GM23338 (cell line): ENCODE results near the gene PRUNE2. TPM values are rescaled to one million over a fixed set of nuclear protein-coding genes. Genes with fewer than 3 reads are reported as not detected.

Source experiments
- ATAC-seq: fragments of 200-7000 bp; cut with Tn5 transposase; 3 replicates; pipeline ENCODE4 v1.9.1; 2020
- DNase-seq: peaks from one replicate; pipeline ENCODE4 v3.0.0-alpha.2; 2015; ENCODE audit warnings: low spot score
- H2AFZ ChIP-seq: fragments of 200-600 bp; sonication (generic); 2 replicates; pipeline ENCODE4 v1.8.0; 2016; ENCODE audit warnings: antibody characterized with exemption, mild to moderate bottlenecking, moderate library complexity
- H3F3A ChIP-seq: fragments of 200-600 bp; sonication (generic); replicated peaks from 2 replicates; pipeline ENCODE4 v1.8.0; 2017; ENCODE audit warnings: antibody characterized with exemption, mixed run types, low read depth
- H3K27ac ChIP-seq: fragments of 200-600 bp; sonication (generic); 2 replicates; pipeline ENCODE4 v1.6.1; 2016; ENCODE audit warnings: low read depth
- H3K27me3 ChIP-seq: fragments of 200-600 bp; sonication (generic); 2 replicates; pipeline ENCODE4 v1.8.0; 2016; ENCODE audit warnings: mild to moderate bottlenecking, mixed run types, moderate library complexity; ENCODE audit not compliant: insufficient read depth
- H3K36me3 ChIP-seq: fragments of 200-600 bp; sonication (generic); 2 replicates; pipeline ENCODE4 v1.8.0; 2016; ENCODE audit warnings: mild to moderate bottlenecking; ENCODE audit not compliant: insufficient read depth
- H3K4me1 ChIP-seq: fragments of 200-600 bp; sonication (generic); 2 replicates; pipeline ENCODE4 v1.8.0; 2016; ENCODE audit warnings: mild to moderate bottlenecking, moderate library complexity; ENCODE audit not compliant: insufficient read depth
- H3K4me2 ChIP-seq: fragments of 200-600 bp; sonication (generic); 2 replicates; pipeline ENCODE4 v1.7.1; 2017; ENCODE audit warnings: mixed run types
- H3K4me3 ChIP-seq: fragments of 200-600 bp; sonication (generic); 2 replicates; pipeline ENCODE4 v1.6.1; 2016; ENCODE audit warnings: mixed run types
- H3K79me2 ChIP-seq: fragments of 200-600 bp; sonication (generic); replicated peaks from 2 replicates; pipeline ENCODE4 v1.8.0; 2017; ENCODE audit warnings: mild to moderate bottlenecking; ENCODE audit not compliant: insufficient read depth
- H3K9me2 ChIP-seq: fragments of 200-600 bp; sonication (generic); 2 replicates; pipeline ENCODE4 v1.8.0; 2017; ENCODE audit not compliant: insufficient read depth
- H4K20me1 ChIP-seq: fragments of 200-600 bp; sonication (generic); replicated peaks from 2 replicates; pipeline ENCODE4 v1.8.0; 2017; ENCODE audit warnings: mild to moderate bottlenecking; ENCODE audit not compliant: insufficient read depth
- H3K27ac Mint-ChIP-seq: 2 replicates; pipeline ENCODE4 v1.8.0; 2020; ENCODE audit warnings: inconsistent platforms, mild to moderate bottlenecking, moderate library complexity, mixed read lengths
- H3K27me3 Mint-ChIP-seq: 3 replicates; pipeline ENCODE4 v1.8.0; 2022; ENCODE audit warnings: low read depth, mild to moderate bottlenecking, moderate library complexity, mixed read lengths, inconsistent platforms; ENCODE audit not compliant: insufficient read depth, poor library complexity
- H3K36me3 Mint-ChIP-seq: 3 replicates; pipeline ENCODE4 v1.8.0; 2021; ENCODE audit warnings: low read depth, mild to moderate bottlenecking, inconsistent platforms, moderate library complexity, mixed read lengths
- H3K4me1 Mint-ChIP-seq: 3 replicates; pipeline ENCODE4 v1.8.0; 2020; ENCODE audit warnings: mild to moderate bottlenecking, inconsistent platforms, mixed read lengths
- H3K4me3 Mint-ChIP-seq: 3 replicates; pipeline ENCODE4 v1.8.0; 2021; ENCODE audit warnings: moderate library complexity, mild to moderate bottlenecking, inconsistent platforms, mixed read lengths
- H3K9me3 Mint-ChIP-seq: 3 replicates; pipeline ENCODE4 v1.8.0; 2020; ENCODE audit warnings: moderate library complexity, mild to moderate bottlenecking, inconsistent platforms, mixed read lengths
- CREB1 ChIP-seq: fragments of 250-450 bp; sonication (Bioruptor Pico); IDR thresholded peaks from 2 replicates; pipeline ENCODE4 v1.5.0; 2020; ENCODE audit warnings: low read depth, mild to moderate bottlenecking, moderate library complexity
- EZH2 ChIP-seq: fragments of 200-600 bp; sonication (generic); IDR thresholded peaks from one replicate; pipeline ENCODE4 v1.8.0; 2017; ENCODE audit warnings: antibody characterized with exemption, mild to moderate bottlenecking, low read depth; ENCODE audit not compliant: unreplicated experiment
- EZH2phosphoT487 ChIP-seq: fragments of 200-600 bp; sonication (generic); IDR thresholded peaks from one replicate; pipeline ENCODE4 v1.8.1; 2018; ENCODE audit warnings: antibody characterized with exemption; ENCODE audit not compliant: unreplicated experiment
- JUNB ChIP-seq: IDR thresholded peaks from one replicate; pipeline ENCODE4 v1.6.1; 2016; ENCODE audit warnings: antibody characterized with exemption; ENCODE audit not compliant: unreplicated experiment
- NANOG ChIP-seq: IDR thresholded peaks from 2 replicates; pipeline ENCODE4 v1.6.1; 2016; ENCODE audit warnings: antibody characterized with exemption, borderline replicate concordance
- POLR2AphosphoS5 ChIP-seq: IDR thresholded peaks from 2 replicates; pipeline ENCODE4 v1.6.1; 2016; ENCODE audit warnings: antibody characterized with exemption, low read depth
- STAT1 ChIP-seq: IDR thresholded peaks from one replicate; pipeline ENCODE4 v1.6.1; 2016; ENCODE audit warnings: antibody characterized with exemption; ENCODE audit not compliant: unreplicated experiment
- ZNF114 ChIP-seq: fragments of 250-450 bp; sonication (Bioruptor Pico); IDR thresholded peaks from 2 replicates; pipeline ENCODE4 v1.5.0; 2020; ENCODE audit warnings: mild to moderate bottlenecking, moderate library complexity
- ZNF331 ChIP-seq: fragments of 250-450 bp; sonication (Bioruptor Pico); IDR thresholded peaks from 2 replicates; pipeline ENCODE4 v1.5.0; 2020; ENCODE audit warnings: low read depth, mild to moderate bottlenecking, moderate library complexity
- polyA plus RNA-seq: library from polyadenylated mRNA; unstranded; fragments of >200 nt; fragmentation: Nextera tagmentation; extraction: Ambion mirVana; gene quantifications from 2 replicates; pipeline ENCODE4 v1.2.1, GENCODE V29; 2016
- total RNA-seq: library from RNA; depleted of rRNA; stranded (reverse); fragments of >200 nt; shearing (Covaris generic); gene quantifications from 2 replicates; pipeline ENCODE4 v1.2.3, GENCODE V29; 2014
- TF ChIP-seq, protein P1 (sequence below): IDR thresholded peaks from one replicate; pipeline ENCODE4 v1.6.1; 2018; ENCODE audit warnings: antibody characterized with exemption; ENCODE audit not compliant: unreplicated experiment
- TF ChIP-seq, protein P2 (sequence below), 2 experiments: fragments of 200-600 bp in 1 of 2; sonication (generic) in 1 of 2; conservative IDR thresholded peaks; 2 replicates each; pipeline versions ENCODE4 v1.5.1 to v1.6.1; 2016 to 2017; ENCODE audit warnings: antibody characterized with exemption in 2 of 2, low read depth in 2 of 2, mild to moderate bottlenecking in 2 of 2, moderate library complexity in 1 of 2
- TF ChIP-seq, protein P3 (sequence below): fragments of 250-450 bp; sonication (Bioruptor Pico); IDR thresholded peaks from 2 replicates; pipeline ENCODE4 v1.5.0; 2020; ENCODE audit warnings: mild to moderate bottlenecking, moderate library complexity
- TF ChIP-seq, protein P4 (sequence below): IDR thresholded peaks from 2 replicates; pipeline ENCODE4 v1.6.1; 2016; ENCODE audit warnings: antibody characterized with exemption

Gene PRUNE2
- total and polyA plus RNA-seq, 2 experiments from 2014 or later: 10.6 to 26.5 TPM

- Histone ChIP-seq H3K4me2 (peak overlapping the region; percentile 19; the same call in 1 of the 2 replicates), H3F3A (no peaks in the 10 kb centered on the region), H3K36me3 (no peaks in the 10 kb centered on the region), H3K27ac (0 out of 2 replicates have a peak overlapping the region, but pooled peaks have one; percentile 28), H4K20me1 (no peaks in the 10 kb centered on the region), H3K9me2 (0 out of 2 replicates have a peak, but pooled peaks cover 5% of the 10 kb centered on the region), H3K4me3 (no peak overlapping the region), H3K4me1 (peaks cover 19% of the 10 kb centered on the region), H3K27me3 (no peaks in the 10 kb centered on the region), H2AFZ (no peak overlapping the region), H3K79me2 (peaks cover 3% of the 10 kb centered on the region; the same call in 1 of the 2 replicates)
- Mint-ChIP-seq H3K36me3 (no peaks in the 10 kb centered on the region), H3K9me3 (no peaks in the 10 kb centered on the region), H3K4me1 (peaks cover 25% of the 10 kb centered on the region), H3K27ac (peak overlapping the region; percentile 88; the same call in 1 of the 2 replicates), H3K4me3 (peak overlapping the region; percentile 53; the same call in 1 of the 3 replicates), H3K27me3 (no peaks in the 10 kb centered on the region)
- no peak for ATAC-seq
- DNase-seq: no peak
- TF ChIP-seq NANOG: no peak
- TF ChIP-seq ZNF114 (CRISPR knock-in tag): no peak
- no peak for TF ChIP-seq CREB1 (CRISPR knock-in tag)
- TF ChIP-seq, protein P1, sequence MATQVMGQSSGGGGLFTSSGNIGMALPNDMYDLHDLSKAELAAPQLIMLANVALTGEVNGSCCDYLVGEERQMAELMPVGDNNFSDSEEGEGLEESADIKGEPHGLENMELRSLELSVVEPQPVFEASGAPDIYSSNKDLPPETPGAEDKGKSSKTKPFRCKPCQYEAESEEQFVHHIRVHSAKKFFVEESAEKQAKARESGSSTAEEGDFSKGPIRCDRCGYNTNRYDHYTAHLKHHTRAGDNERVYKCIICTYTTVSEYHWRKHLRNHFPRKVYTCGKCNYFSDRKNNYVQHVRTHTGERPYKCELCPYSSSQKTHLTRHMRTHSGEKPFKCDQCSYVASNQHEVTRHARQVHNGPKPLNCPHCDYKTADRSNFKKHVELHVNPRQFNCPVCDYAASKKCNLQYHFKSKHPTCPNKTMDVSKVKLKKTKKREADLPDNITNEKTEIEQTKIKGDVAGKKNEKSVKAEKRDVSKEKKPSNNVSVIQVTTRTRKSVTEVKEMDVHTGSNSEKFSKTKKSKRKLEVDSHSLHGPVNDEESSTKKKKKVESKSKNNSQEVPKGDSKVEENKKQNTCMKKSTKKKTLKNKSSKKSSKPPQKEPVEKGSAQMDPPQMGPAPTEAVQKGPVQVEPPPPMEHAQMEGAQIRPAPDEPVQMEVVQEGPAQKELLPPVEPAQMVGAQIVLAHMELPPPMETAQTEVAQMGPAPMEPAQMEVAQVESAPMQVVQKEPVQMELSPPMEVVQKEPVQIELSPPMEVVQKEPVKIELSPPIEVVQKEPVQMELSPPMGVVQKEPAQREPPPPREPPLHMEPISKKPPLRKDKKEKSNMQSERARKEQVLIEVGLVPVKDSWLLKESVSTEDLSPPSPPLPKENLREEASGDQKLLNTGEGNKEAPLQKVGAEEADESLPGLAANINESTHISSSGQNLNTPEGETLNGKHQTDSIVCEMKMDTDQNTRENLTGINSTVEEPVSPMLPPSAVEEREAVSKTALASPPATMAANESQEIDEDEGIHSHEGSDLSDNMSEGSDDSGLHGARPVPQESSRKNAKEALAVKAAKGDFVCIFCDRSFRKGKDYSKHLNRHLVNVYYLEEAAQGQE: no peak
- no peak for TF ChIP-seq POLR2AphosphoS5
- TF ChIP-seq EZH2phosphoT487: no peak
- TF ChIP-seq JUNB: no peak
- TF ChIP-seq, protein P2, sequence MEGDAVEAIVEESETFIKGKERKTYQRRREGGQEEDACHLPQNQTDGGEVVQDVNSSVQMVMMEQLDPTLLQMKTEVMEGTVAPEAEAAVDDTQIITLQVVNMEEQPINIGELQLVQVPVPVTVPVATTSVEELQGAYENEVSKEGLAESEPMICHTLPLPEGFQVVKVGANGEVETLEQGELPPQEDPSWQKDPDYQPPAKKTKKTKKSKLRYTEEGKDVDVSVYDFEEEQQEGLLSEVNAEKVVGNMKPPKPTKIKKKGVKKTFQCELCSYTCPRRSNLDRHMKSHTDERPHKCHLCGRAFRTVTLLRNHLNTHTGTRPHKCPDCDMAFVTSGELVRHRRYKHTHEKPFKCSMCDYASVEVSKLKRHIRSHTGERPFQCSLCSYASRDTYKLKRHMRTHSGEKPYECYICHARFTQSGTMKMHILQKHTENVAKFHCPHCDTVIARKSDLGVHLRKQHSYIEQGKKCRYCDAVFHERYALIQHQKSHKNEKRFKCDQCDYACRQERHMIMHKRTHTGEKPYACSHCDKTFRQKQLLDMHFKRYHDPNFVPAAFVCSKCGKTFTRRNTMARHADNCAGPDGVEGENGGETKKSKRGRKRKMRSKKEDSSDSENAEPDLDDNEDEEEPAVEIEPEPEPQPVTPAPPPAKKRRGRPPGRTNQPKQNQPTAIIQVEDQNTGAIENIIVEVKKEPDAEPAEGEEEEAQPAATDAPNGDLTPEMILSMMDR (conservative IDR thresholded peaks at IDR 0.05; ENCODE audit: low read depth in 2 of 2): no peak
- no peak for TF ChIP-seq EZH2
- TF ChIP-seq, protein P3, sequence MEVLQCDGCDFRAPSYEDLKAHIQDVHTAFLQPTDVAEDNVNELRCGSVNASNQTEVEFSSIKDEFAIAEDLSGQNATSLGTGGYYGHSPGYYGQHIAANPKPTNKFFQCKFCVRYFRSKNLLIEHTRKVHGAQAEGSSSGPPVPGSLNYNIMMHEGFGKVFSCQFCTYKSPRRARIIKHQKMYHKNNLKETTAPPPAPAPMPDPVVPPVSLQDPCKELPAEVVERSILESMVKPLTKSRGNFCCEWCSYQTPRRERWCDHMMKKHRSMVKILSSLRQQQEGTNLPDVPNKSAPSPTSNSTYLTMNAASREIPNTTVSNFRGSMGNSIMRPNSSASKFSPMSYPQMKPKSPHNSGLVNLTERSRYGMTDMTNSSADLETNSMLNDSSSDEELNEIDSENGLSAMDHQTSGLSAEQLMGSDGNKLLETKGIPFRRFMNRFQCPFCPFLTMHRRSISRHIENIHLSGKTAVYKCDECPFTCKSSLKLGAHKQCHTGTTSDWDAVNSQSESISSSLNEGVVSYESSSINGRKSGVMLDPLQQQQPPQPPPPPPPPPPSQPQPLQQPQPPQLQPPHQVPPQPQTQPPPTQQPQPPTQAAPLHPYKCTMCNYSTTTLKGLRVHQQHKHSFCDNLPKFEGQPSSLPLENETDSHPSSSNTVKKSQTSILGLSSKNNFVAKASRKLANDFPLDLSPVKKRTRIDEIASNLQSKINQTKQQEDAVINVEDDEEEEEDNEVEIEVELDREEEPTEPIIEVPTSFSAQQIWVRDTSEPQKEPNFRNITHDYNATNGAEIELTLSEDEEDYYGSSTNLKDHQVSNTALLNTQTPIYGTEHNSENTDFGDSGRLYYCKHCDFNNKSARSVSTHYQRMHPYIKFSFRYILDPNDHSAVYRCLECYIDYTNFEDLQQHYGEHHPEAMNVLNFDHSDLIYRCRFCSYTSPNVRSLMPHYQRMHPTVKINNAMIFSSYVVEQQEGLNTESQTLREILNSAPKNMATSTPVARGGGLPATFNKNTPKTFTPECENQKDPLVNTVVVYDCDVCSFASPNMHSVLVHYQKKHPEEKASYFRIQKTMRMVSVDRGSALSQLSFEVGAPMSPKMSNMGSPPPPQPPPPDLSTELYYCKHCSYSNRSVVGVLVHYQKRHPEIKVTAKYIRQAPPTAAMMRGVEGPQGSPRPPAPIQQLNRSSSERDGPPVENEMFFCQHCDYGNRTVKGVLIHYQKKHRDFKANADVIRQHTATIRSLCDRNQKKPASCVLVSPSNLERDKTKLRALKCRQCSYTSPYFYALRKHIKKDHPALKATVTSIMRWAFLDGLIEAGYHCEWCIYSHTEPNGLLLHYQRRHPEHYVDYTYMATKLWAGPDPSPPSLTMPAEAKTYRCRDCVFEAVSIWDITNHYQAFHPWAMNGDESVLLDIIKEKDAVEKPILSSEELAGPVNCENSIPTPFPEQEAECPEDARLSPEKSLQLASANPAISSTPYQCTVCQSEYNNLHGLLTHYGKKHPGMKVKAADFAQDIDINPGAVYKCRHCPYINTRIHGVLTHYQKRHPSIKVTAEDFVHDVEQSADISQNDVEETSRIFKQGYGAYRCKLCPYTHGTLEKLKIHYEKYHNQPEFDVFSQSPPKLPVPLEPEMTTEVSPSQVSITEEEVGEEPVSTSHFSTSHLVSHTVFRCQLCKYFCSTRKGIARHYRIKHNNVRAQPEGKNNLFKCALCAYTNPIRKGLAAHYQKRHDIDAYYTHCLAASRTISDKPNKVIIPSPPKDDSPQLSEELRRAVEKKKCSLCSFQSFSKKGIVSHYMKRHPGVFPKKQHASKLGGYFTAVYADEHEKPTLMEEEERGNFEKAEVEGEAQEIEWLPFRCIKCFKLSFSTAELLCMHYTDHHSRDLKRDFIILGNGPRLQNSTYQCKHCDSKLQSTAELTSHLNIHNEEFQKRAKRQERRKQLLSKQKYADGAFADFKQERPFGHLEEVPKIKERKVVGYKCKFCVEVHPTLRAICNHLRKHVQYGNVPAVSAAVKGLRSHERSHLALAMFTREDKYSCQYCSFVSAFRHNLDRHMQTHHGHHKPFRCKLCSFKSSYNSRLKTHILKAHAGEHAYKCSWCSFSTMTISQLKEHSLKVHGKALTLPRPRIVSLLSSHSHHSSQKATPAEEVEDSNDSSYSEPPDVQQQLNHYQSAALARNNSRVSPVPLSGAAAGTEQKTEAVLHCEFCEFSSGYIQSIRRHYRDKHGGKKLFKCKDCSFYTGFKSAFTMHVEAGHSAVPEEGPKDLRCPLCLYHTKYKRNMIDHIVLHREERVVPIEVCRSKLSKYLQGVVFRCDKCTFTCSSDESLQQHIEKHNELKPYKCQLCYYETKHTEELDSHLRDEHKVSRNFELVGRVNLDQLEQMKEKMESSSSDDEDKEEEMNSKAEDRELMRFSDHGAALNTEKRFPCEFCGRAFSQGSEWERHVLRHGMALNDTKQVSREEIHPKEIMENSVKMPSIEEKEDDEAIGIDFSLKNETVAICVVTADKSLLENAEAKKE (CRISPR knock-in tag): no peak
- no peak for TF ChIP-seq STAT1
- TF ChIP-seq, protein P4, sequence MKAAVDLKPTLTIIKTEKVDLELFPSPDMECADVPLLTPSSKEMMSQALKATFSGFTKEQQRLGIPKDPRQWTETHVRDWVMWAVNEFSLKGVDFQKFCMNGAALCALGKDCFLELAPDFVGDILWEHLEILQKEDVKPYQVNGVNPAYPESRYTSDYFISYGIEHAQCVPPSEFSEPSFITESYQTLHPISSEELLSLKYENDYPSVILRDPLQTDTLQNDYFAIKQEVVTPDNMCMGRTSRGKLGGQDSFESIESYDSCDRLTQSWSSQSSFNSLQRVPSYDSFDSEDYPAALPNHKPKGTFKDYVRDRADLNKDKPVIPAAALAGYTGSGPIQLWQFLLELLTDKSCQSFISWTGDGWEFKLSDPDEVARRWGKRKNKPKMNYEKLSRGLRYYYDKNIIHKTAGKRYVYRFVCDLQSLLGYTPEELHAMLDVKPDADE: no peak
- TF ChIP-seq ZNF331: no peak
These were observed 32.1 kb downstream of the PRUNE2 start for GRCh38 chr9:76873821-76874220.
